GM12891 (cell line): Measurements from ENCODE around the gene ZNF444.

Experiments used
- DNase-seq: peaks from one replicate; pipeline ENCODE4 v3.0.0; 2011; ENCODE audit warnings: low spot score; ENCODE audit not compliant: insufficient read length
- FAIRE-seq: peaks from 2 replicates; lab custom pipeline; 2011; peaks lifted over from hg19 to GRCh38; lab: Jason Lieb, UNC
- PAX5 ChIP-seq: IDR thresholded peaks from 2 replicates; pipeline ENCODE4 v1.6.1; 2011; ENCODE audit warnings: low read length, moderate library complexity, mild to moderate bottlenecking; ENCODE audit not compliant: insufficient read depth, severe bottlenecking
- POLR2A ChIP-seq: IDR thresholded peaks from 2 replicates; pipeline ENCODE4 v1.6.1; 2011; ENCODE audit warnings: low read depth, low read length, control low read depth
- POLR2AphosphoS5 ChIP-seq: IDR thresholded peaks from 2 replicates; pipeline ENCODE4 v1.6.1; 2011; ENCODE audit warnings: low read depth, low read length, control low read depth
- POU2F2 ChIP-seq: IDR thresholded peaks from 2 replicates; pipeline ENCODE4 v1.6.1; 2011; ENCODE audit warnings: low read depth, mild to moderate bottlenecking, control low read depth, low read length, moderate library complexity
- SPI1 ChIP-seq: IDR thresholded peaks from 2 replicates; pipeline ENCODE4 v1.6.1; 2011; ENCODE audit warnings: low read depth, low read length, control low read depth
- TAF1 ChIP-seq: IDR thresholded peaks from 2 replicates; pipeline ENCODE4 v1.6.1; 2011; ENCODE audit warnings: low read depth, low read length, control low read depth

ZNF444 gene

DNA sequence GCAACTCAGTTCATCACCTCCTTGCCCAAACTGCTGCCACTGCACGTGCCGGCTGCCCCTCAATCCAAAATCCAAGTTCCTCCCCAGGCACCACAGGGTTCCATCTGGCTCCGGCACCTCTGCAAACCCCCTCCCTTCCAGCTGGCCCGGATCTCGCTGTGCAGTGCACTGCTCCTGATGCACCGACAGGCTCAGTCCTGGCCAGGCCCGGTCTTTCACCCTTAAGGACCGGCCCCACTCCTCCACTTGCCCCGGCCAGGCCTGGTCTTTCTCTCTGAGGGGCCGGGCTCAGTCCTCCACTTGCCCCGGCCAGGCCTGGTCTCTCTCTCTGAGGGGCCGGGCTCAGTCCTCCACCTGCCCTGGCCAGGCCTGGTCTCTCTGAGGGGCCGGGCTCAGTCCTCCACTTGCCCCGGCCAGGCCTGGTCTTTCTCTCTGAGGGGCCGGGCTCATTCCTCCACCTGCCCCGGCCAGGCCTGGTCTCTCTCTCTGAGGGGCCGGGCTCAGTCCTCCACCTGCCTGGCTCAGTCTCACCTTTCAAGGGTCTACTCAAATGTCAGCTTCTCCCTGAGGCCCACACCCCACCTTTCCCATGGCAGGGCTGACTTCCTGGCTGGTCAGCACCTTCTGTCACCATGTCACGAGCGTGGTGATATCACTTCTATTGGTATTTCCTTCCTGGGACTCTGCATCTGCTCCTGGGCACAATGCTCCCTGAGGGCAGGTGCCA lies 26.9 kb upstream of the ZNF444 start:
- TF ChIP-seq POLR2A = no peak
- TF ChIP-seq POLR2AphosphoS5 = 0 out of 2 replicates have a peak, but pooled peaks have one; percentile 14
- FAIRE-seq (no peak), DNase-seq (no peak)

DNA sequence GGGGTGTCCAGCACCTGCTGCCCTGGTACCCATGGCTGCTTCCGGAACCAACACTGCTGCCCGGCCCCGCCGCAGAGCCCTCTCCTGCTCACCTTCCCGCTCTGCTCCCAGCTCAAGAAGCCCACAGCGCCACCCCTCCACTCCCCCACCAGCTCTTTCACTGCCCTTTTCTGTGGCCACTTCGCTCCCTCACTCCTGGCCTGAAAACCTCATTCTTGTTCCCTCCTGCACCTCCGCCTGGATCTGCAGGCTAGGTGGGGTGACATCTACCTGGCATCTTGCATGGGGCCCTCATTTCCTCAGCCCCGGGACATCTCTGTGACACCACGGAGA lies 26.3 kb upstream of the ZNF444 start:
- FAIRE-seq (no peak), DNase-seq (no peak)
- TF ChIP-seq PAX5 = no peak
- TF ChIP-seq POU2F2 = no peak
- TF ChIP-seq POLR2AphosphoS5 = no peak
- no peak for TF ChIP-seq TAF1
- no peak for TF ChIP-seq SPI1
- TF ChIP-seq POLR2A = no peak

DNA sequence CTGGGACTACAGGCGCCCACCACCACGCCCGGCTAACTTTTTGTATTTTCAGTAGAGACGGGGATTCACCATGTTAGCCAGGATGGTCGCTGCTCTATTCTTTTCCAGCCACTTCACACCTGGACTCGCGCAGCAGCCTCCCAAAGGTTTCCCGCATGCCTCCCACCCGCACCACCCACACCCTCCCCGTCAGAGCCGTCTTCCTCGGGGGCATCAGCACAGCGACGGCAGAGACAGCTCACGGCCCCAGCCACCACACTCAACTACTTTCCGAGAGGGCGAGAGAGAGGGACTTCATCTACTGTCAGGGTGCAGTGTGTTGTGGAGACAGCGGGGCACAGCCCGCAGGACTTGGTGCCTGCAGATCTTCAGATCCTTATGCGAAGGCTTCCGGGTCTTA lies 25.6 kb upstream of the ZNF444 start:
- no peak for FAIRE-seq
- DNase-seq = no peak
- TF ChIP-seq POLR2A (no peak), POU2F2 (no peak), TAF1 (no peak), SPI1 (no peak), POLR2AphosphoS5 (no peak), PAX5 (no peak)

DNA sequence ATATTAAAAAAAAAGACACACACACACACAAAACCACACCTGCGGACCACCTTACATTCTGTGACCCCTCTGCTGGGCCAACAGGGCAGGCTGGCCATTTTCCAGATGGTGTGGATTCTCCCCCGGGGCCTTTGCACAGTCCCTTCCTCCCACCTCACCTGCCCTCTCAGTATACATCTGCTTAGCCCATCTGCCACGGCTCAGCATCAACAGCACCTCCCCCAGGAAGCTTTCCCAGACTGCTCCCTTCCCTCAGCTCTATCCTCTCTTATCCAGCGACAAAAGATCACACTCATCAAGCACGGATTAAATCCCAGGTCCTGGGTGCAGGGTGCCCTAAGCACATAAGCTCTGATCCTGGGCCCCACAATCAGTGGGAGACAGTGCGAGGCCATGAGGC lies 24.5 kb upstream of the ZNF444 start:
- FAIRE-seq (no peak), DNase-seq (no peak)

GRCh38 chr19:56117376-56117884 lies 23.7 kb upstream of the ZNF444 start:
- TF ChIP-seq POLR2A (no peak), PAX5 (no peak), POU2F2 (no peak), TAF1 (no peak), SPI1 (no peak), POLR2AphosphoS5 (no peak)
- FAIRE-seq = no peak

More for the DNA sequence above, 24.5 kb upstream of the ZNF444 start:
- TF ChIP-seq TAF1 (no peak), POU2F2 (no peak), PAX5 (no peak)

DNA sequence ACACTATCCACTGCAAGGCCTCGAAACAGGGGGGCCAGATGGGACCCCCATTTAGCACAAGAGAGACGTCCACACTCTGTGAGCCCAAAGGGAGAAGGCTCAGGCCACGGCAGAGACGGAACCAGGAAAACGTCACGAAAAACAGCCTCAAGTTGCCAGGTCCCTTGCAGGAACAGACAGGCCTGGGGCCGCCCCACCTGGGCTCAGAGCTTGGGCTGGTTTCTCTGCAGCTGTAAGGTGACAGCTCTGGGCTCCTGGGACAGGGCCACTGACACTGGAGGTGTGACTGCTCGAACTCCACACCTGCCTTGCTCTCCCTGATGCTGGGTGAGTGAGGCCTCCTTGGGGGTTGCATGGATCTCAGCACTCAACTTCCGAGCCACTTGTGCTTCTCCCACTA lies 23.2 kb upstream of the ZNF444 start:
- TF ChIP-seq TAF1 (no peak), SPI1 (no peak), POLR2A (no peak), POU2F2 (no peak), POLR2AphosphoS5 (no peak), PAX5 (no peak)
- no peak for DNase-seq
- no peak for FAIRE-seq

More at GRCh38 chr19:56117376-56117884, 23.7 kb upstream of the ZNF444 start:
- DNase-seq = no peak

GRCh38 chr19:56118666-56119581 lies 22.2 kb upstream of the ZNF444 start:
- DNase-seq (no peak), FAIRE-seq (no peak)
- no peak for TF ChIP-seq POLR2AphosphoS5
- peak; percentile 32; the same call in 1 of the 2 replicates for TF ChIP-seq SPI1
- no peak for TF ChIP-seq POU2F2

GRCh38 chr19:56119582-56119978 lies 21.5 kb upstream of the ZNF444 start:
- no peak for DNase-seq
- FAIRE-seq = no peak
- TF ChIP-seq PAX5 (no peak), POLR2AphosphoS5 (no peak), POU2F2 (0 out of 2 replicates have a peak, but pooled peaks have one; percentile 9)

DNA sequence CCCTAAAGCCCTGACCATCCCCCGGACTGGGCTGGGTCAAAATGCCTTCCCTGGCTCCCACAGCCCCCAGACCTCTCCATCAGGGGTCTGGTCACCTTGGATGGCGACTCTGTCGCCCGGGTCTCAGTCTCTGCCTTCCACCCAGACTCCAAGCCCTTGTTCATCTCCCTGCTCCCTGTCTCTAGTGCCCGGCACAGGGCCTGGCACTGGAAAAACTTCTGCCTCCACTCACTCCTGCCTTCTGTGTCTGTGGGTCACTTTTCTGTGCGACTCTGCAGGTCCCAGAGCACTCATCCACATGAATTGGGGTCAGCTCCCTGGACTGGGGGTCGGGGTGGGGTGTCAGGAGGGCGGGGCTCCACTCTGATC lies 21.1 kb upstream of the ZNF444 start:
- FAIRE-seq = no peak
- no peak for DNase-seq
- TF ChIP-seq POU2F2 = no peak
- TF ChIP-seq TAF1 = no peak
- TF ChIP-seq PAX5 = no peak
- no peak for TF ChIP-seq POLR2A
- no peak for TF ChIP-seq POLR2AphosphoS5
- no peak for TF ChIP-seq SPI1

GRCh38 chr19:56120371-56121179 lies 20.5 kb upstream of the ZNF444 start:
- TF ChIP-seq TAF1 (peak; percentile 50; the same call in 1 of the 2 replicates), POU2F2 (no peak), POLR2A (peak; percentile 60; the same call in 1 of the 2 replicates), POLR2AphosphoS5 (peak; percentile 40; the same call in 1 of the 2 replicates), SPI1 (peak; percentile 45), PAX5 (no peak)
- peak; percentile 81 for DNase-seq
- no peak for FAIRE-seq
